Stimulated activated effector memory CD8-positive, alpha-beta T cell treated with anti-CD3 and anti-CD28 coated beads, Interleukin-12 subunit alpha, Interleukin-12 subunit beta, amount 100 ng/mL, for 72 hours (primary cell): ENCODE measurements around the gene HYI.

Experiments
- ATAC-seq: fragments of 150-1000 bp; cut with Tn5 transposase; 2 replicates; pipeline ENCODE4 v1.10.0; 2021
- DNase-seq, 2 donors: peaks; one replicate each; pipeline ENCODE4 v3.0.0; 2021 to 2022; ENCODE audit warnings: low spot score in 2 of 2
- H3K27ac Mint-ChIP-seq: one replicate; pipeline ENCODE4 v1.8.0; 2022; ENCODE audit warnings: mild to moderate bottlenecking, mixed read lengths
- H3K36me3 Mint-ChIP-seq: one replicate; pipeline ENCODE4 v1.8.0; 2022; ENCODE audit warnings: mild to moderate bottlenecking, mixed read lengths
- H3K4me1 Mint-ChIP-seq: one replicate; pipeline ENCODE4 v1.8.0; 2022; ENCODE audit warnings: mixed read lengths
- H3K4me3 Mint-ChIP-seq: one replicate; pipeline ENCODE4 v1.8.0; 2022; ENCODE audit warnings: mild to moderate bottlenecking, mixed read lengths
- H3K9me3 Mint-ChIP-seq: one replicate; pipeline ENCODE4 v1.8.0; 2022; ENCODE audit warnings: mixed read lengths

The HYI gene

DNA sequence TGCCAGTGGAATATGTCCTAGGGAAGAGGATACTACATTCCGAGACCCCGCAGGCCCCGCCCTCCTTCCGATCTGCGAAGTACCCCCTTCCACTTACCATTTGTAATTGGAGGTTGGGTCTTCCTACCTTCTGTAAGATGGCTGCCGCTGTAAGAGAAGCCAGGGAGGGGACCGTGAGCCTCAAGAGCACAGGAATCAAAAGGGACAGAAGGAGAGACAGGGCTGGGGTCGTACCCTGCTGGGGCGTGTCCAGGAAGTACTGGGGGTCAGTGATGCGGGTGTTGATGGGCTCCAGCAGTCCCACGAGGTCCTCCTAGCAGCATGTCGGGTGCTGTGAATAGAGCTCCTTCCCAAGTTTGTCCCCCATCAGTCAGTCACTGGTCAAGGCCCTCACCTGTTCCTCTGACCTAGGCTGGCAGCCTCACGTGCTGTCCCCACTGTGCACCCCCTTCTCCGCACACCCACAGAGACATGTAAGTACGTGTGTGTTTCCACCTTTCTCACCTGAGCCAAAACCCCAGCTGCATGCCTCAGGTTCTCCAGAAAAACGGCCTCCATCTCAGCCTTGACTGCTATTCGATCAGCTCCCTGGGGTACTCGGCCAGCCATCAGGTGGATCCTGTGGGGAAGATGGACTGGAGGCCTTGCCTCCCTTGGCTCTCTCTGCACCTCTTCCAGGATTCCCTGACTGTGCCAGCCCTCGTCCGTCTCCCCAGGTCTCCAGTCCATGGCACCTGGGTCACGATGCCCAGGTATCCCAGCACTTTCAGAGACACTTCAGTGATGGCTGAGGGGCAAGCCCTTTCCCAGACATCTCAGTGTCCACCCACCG lies 1.8 kb downstream of the HYI start:
- peaks cover 35% of the 10 kb centered on the region for H3K4me1 Mint-ChIP-seq
- no peaks in the 10 kb centered on the region for H3K9me3 Mint-ChIP-seq
- no peak overlapping the region for H3K4me3 Mint-ChIP-seq
- peaks cover 43% of the 10 kb centered on the region for H3K36me3 Mint-ChIP-seq
- peak overlapping the region; percentile 62 for H3K27ac Mint-ChIP-seq
- no peak for DNase-seq
- ATAC-seq, result no peak

DNA sequence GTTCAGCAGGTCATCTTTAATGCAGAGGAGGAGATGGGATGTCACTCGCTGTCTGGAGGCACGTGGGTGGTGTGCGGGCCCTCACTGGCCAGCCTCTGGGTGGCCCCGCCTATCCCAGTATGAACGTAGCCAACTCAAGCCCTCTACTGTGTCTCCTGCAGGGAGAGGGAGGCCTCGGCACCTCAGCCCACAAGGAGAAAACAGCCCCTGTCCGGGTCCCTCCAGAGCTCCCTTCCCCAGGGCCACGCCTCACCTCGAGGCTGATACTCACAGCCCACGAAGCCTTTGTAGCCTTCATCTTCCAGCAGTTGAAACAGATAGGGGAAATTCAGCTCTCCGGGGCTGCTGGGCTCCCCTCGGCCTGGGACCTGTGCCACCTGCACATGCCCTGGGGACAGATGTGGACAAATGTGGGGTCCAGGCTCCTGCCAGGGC lies 2.6 kb downstream of the HYI start:
- no peak overlapping the region for H3K4me3 Mint-ChIP-seq
- H3K9me3 Mint-ChIP-seq, result no peaks in the 10 kb centered on the region
- DNase-seq (no peak), ATAC-seq (no peak)
- peaks cover 35% of the 10 kb centered on the region for H3K4me1 Mint-ChIP-seq
- peak overlapping the region; percentile 62 for H3K27ac Mint-ChIP-seq
- H3K36me3 Mint-ChIP-seq, result peaks cover 48% of the 10 kb centered on the region

DNA sequence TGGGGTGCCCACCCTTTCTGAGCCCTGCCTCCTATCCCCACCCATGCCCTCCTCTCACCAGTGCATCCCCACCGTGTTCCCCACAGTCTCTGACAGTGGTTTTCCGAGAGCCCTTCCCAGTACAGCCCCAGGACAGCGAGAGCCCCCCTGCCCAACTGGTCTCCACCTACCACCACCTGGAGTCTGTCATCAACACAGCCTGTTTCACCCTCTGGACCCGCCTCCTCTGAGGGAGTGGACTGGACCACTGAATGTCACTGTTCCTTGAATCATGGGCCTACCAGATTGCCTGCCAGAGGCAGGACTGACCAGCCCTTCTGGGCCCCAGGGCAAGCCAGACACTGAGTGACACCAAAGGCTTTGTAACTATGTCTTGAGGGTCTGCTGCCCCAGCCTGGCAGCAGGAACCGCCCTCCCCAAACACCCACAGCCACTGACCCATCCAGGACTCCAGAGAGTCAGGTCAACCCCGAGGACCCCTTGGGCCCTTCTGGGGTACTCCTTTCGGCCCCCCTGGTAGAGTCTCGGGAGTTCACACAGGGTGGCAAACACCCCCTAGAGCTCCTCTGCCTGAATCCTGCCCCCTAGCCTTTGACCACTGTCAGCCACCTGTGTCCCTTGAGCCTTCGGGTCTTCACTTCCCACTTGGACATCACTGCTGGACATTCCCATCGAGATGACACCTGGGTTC lies 3.3 kb downstream of the HYI start:
- H3K4me3 Mint-ChIP-seq, result no peak overlapping the region
- H3K9me3 Mint-ChIP-seq, result no peaks in the 10 kb centered on the region
- ATAC-seq (no peak), DNase-seq (no peak)
- H3K27ac Mint-ChIP-seq, result peak overlapping the region; percentile 62
- H3K36me3 Mint-ChIP-seq, result peaks cover 56% of the 10 kb centered on the region
- H3K4me1 Mint-ChIP-seq, result peaks cover 35% of the 10 kb centered on the region

DNA sequence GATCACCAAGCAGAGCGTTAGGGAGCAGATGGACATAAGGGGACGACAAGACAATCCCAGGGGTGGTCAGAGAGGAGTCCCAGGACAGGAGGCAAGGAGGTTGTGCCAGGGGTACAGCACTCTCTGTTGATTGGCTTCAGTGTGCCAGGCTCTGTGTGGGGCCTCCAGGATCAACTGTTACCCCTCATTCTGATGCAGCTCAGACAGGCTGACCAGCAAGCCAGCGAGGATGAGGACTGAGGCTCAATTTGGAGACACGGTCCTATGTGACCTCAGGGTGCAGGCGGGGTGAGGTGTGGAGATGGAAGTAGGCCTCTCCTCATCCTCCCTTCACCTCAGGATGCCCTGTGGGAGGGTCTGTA lies 4.0 kb downstream of the HYI start:
- ATAC-seq, result no peak
- H3K4me1 Mint-ChIP-seq, result peaks cover 33% of the 10 kb centered on the region
- H3K36me3 Mint-ChIP-seq, result peaks cover 63% of the 10 kb centered on the region
- H3K9me3 Mint-ChIP-seq, result no peaks in the 10 kb centered on the region
- H3K4me3 Mint-ChIP-seq, result no peak overlapping the region
- H3K27ac Mint-ChIP-seq, result no peak overlapping the region
- no peak for DNase-seq

DNA sequence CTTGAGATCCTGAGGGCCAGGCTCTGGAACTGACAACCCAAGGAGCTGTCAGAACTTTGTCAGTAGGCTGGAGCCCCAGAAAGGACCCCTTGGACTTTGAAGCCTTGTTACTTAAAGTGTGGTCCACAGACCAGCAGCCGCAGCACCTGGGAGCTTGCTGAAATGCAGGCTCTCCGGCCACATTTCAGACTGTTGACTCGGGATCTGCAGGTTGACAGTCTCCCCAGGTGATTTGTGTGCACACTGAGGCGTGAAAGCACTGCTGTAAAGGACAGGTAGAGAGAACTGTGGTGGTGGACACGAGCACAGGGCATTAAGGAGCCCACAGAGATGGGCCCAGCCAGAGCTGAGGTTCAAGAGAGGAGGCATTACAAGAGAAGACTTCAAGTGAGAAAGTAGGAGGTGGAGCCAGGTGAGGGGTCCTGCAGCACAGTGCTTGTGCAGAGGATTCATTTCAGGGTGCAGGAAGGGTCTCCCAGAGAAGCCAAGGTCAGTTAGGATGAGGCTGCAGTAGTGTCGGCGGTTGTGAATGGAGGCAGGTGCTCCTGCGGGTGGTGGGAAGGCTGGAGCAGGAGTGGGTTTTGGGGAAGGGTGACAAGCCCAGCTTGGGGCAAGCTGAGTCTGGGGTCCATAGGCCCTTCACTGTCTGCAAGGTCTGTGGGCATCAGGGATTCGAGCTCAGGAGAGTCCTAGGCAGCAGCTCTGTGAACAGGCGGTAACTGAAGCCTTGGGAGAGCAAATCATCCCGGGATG lies 4.6 kb downstream of the HYI start:
- Mint-ChIP-seq H3K36me3 (peaks cover 66% of the 10 kb centered on the region), H3K4me3 (no peak overlapping the region)

DNA sequence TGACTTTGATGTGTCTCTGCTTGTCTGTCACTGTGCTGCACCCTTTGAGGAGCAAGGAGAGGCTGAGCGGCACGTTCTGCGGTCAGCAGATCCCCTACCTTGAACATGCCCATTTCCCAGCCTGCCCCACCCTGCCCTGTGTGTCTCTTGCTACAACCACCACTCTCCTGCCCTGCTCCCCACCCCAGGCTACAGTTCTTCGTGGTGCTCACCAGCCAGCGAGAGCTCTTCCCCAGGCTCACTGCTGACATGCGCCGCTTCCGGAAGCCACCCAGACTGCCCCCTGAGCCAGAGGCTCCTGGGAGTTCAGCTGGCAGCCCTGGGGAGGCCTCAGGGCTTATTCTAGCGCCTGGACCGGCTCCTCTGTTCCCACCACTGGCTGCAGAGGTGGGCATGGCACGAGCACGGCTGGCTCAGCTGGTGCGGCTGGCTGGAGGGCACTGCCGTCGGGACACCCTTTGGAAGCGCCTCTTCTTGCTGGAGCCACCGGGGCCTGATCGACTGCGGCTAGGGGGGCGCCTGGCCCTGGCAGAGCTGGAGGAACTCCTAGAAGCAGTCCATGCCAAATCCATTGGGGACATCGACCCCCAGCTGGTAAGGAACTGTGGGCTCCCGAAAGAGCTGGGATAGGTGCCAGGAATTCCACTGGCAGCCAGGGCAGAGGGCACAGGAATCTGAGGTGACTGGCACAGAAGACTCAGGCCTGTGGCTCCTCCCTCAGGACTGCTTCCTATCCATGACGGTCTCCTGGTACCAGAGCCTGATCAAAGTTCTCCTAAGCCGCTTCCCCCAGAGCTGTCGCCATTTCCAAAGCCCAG lies 5.6 kb downstream of the HYI start:
- DNase-seq (no peak), ATAC-seq (no peak)
- Mint-ChIP-seq H3K4me3 (no peak overlapping the region), H3K36me3 (peaks cover 74% of the 10 kb centered on the region), H3K9me3 (no peaks in the 10 kb centered on the region), H3K4me1 (peaks cover 22% of the 10 kb centered on the region), H3K27ac (peak overlapping the region; percentile 0)

More for the DNA sequence above, 4.6 kb downstream of the HYI start:
- Mint-ChIP-seq H3K4me1 (peaks cover 28% of the 10 kb centered on the region), H3K9me3 (no peaks in the 10 kb centered on the region), H3K27ac (peak overlapping the region; percentile 0)
- DNase-seq (no peak), ATAC-seq (no peak)

DNA sequence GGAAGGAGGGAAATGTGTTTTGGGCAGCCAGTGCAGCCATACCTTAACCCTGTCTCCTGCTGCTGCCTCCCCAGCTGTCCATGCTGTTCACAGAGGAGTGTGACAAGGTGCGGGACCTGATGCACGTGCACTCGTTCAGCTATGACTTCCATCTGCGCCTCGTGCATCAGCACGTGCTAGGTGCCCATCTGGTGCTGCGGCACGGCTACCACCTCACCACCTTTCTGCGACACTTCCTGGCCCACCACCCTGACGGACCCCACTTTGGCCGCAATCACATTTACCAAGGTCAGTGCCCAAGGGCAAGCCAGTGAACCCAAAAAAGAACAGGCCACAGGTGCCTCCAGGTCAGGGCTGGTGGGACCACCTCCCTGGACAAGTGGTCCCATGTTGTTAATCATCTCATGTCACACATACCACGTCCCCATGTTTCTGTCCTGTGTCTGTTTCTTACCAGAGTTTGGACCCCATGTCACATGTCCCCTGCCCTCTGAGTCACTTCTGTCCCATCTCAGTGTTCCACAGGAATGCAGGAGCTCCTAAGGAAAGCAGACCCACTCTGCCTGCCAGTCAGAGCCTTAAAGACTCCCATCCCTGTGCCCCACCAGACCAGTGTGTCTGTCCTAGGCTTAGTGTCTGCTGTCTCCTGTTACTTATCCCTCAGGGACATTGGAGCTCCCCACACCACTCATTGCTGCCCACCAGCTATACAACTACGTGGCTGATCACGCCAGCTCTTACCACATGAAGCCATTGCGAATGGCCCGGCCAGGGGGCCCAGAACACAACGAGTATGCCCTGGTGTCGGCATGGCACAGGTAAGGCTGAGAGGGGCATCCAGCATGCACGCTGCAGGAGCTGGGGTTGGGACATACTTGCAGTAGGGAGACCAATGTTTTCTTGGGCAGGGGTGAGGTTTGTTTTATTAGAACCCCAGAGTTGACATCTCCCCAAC lies 6.6 kb downstream of the HYI start:
- Mint-ChIP-seq H3K9me3 (no peaks in the 10 kb centered on the region), H3K36me3 (peaks cover 77% of the 10 kb centered on the region), H3K4me3 (no peak overlapping the region), H3K4me1 (peaks cover 13% of the 10 kb centered on the region), H3K27ac (peak overlapping the region; percentile 17)
- no peak for DNase-seq
- ATAC-seq, result no peak

DNA sequence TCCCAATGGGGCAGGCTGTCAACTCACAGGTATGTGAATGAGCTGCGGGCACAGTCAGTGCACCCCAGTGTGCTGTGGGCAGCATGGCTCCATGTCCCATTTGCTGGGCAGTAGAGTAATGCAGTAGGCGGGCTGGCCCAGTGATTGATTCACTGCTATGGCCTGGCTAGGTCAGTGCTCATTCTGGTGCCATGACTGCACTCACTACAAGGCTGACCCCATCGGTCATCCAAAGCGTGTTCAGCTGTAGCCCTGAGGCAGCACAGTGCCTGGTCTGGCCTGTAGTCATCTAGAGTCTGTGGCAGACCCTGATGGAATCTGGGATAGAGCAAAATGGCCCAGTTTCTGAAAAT lies 7.4 kb downstream of the HYI start:
- peaks cover 80% of the 10 kb centered on the region for H3K36me3 Mint-ChIP-seq
- ATAC-seq (no peak), DNase-seq (no peak)
- no peak overlapping the region for H3K27ac Mint-ChIP-seq
- peaks cover 11% of the 10 kb centered on the region for H3K4me1 Mint-ChIP-seq
- no peak overlapping the region for H3K4me3 Mint-ChIP-seq
- no peaks in the 10 kb centered on the region for H3K9me3 Mint-ChIP-seq

DNA sequence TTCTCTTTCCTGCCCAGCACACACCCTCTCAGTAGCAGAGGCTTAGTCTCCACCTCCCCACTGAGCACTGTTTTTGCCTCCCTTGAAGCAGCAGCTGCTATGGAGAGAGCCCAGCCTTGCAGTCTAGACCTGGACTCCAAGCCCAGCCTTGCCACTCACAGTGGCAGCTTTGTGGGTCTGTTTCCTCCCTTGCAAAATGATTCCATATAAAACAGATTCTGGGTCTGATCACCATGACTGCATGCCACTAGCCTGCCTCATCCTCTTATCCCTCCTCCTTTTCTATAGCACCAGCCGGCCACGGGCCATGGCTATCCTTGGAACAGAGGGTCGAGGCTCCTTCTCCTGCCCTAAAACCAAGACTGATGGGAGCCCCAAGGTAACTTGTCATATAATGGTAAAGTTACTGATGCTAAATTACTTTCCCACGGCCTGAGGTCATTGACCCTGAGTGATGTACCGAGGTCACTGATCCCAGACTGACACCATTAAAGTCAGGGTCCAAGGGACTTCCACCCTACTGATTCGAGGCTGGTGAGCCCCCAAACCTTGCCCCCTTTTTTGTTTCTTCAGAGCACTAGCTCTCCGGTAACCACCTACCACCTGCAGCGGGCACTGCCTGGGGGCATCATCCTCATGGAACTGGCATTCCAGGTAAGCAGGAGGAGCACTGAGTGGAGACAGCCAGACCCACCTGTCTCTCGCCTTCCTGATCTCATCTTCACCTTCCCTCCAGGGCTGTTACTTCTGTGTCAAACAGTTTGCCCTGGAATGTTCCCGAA lies 7.9 kb downstream of the HYI start:
- Mint-ChIP-seq H3K4me1 (peaks cover 9% of the 10 kb centered on the region), H3K9me3 (no peaks in the 10 kb centered on the region), H3K27ac (peak overlapping the region; percentile 92), H3K4me3 (no peak overlapping the region), H3K36me3 (peaks cover 83% of the 10 kb centered on the region)
- ATAC-seq (no peak), DNase-seq (no peak)

DNA sequence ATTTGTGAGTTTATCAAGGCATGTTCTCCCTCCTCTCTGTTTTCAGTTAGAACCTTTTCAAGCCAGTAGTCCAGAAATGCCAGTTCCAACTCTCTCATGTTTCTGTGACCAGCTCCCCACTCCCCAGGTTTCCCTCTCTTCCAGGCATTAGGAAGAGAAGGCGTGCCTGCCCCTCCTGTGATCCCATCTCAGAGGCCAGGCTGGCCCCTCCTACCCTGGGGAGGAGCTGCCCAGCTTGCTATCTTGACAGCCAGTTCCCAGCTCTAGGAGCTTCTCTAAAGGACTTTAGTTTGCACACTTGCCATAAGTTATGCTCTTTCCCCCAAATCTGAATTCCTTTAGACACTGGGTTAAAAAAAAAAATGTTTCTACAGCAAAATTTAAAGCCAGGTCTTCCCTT lies 8.9 kb downstream of the HYI start:
- H3K4me3 Mint-ChIP-seq, result no peak overlapping the region
- DNase-seq (no peak), ATAC-seq (no peak)
- peaks cover 6% of the 10 kb centered on the region for H3K4me1 Mint-ChIP-seq
- H3K27ac Mint-ChIP-seq, result peak overlapping the region; percentile 92
- peaks cover 90% of the 10 kb centered on the region for H3K36me3 Mint-ChIP-seq
- no peaks in the 10 kb centered on the region for H3K9me3 Mint-ChIP-seq

DNA sequence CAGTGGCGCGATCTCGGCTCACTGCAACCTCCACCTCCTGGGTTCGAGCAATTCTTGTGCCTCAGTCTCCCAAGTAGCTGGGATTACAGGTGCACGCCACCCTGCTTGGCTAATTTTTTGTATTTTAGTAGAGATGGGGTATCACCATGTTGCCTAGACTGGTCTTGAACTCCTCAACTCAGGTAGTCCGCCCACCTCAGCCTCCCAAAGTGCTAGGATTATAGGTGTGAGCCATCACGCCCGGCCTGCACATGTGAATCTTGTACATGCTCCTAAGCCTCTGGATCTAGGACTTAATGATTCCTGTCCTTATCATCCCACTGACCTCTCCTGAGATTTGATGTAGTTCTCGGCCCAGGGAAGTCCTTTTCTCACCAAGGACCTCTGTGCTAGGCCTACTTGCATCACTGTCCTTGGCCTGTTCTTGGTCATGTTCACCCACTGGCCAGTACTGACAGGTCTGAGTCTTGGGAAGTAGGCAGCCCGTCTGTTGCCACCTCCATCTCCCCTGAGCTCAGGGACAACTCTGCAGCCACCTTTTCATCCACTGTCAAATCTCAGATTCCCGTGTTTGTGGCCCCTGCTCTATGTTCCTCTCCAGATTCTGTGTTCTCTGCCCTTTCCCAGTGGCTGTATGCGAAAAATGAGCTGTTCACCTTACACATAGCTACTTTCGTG lies 9.4 kb downstream of the HYI start:
- ATAC-seq (no peak), DNase-seq (no peak)
- Mint-ChIP-seq H3K4me1 (peaks cover 4% of the 10 kb centered on the region), H3K9me3 (no peaks in the 10 kb centered on the region), H3K36me3 (peaks cover 89% of the 10 kb centered on the region), H3K27ac (peak overlapping the region; percentile 58), H3K4me3 (no peak overlapping the region)

DNA sequence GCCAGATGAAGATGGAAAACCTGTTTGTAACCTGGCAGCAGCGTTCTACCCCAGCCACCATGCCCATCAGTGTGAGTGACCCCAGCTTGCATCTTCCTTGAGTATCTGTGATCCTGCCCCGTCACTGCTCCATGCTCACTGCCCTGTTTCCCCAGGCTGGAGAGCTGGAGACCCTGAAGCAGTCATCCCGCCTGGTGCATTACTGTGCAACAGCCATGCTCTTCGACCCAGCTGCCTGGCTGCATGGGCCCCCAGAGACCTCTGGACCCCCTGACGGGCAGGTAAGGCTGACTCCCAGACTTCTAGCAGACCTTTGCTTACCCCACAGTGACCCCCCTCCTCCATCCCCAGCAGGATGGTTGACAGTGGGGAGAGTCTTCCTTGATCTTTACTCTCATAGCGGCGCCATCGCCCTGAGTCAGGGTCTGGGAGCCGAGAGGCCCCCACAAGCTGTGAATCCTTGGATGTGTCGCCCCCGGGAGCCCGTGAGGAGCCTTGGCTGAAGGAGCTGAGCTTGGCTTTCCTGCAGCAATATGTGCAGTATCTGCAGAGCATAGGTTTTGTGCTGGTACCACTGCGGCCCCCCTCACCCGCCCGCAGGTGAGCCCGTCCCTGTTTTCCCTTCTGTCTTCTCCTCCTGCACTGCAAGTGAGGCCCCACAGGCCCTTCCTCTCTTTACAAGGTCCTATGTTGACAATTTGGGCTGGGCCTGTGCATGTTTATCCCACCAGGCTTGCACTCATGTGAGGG lies 10.4 kb downstream of the HYI start:
- no peak for DNase-seq
- no peak for ATAC-seq
- H3K4me1 Mint-ChIP-seq, result no peaks in the 10 kb centered on the region
- H3K9me3 Mint-ChIP-seq, result no peaks in the 10 kb centered on the region
- no peak overlapping the region for H3K4me3 Mint-ChIP-seq
- H3K36me3 Mint-ChIP-seq, result peaks cover 87% of the 10 kb centered on the region
- peak overlapping the region; percentile 58 for H3K27ac Mint-ChIP-seq
